Loucy (cell line): ENCODE data around the gene SEMA6A.

Source experiments
- H2AFZ ChIP-seq: fragments of 200-600 bp; sonication (generic); 2 replicates; pipeline ENCODE4 v1.6.0; 2016; ENCODE audit warnings: antibody characterized with exemption, mild to moderate bottlenecking, low read length, moderate library complexity
- H3F3A ChIP-seq: fragments of 200-600 bp; 2 replicates; pipeline ENCODE4 v1.6.0; 2016; ENCODE audit warnings: antibody characterized with exemption, low read depth, mild to moderate bottlenecking
- H3K27me3 ChIP-seq: fragments of 200-600 bp; sonication (generic); 2 replicates; pipeline ENCODE4 v1.6.1; 2014; ENCODE audit warnings: low read length, mild to moderate bottlenecking; ENCODE audit not compliant: insufficient read depth, poor library complexity, severe bottlenecking
- H3K36me3 ChIP-seq: fragments of 200-600 bp; sonication (generic); 2 replicates; pipeline ENCODE4 v1.6.1; 2016; ENCODE audit warnings: low read length; ENCODE audit not compliant: insufficient read depth
- H3K4me1 ChIP-seq: fragments of 200-600 bp; sonication (generic); 2 replicates; pipeline ENCODE4 v1.5.1; 2014; ENCODE audit warnings: low read length, mild to moderate bottlenecking; ENCODE audit not compliant: insufficient read depth, poor library complexity, severe bottlenecking
- H3K4me2 ChIP-seq: fragments of 200-600 bp; sonication (generic); 2 replicates; pipeline ENCODE4 v1.6.0; 2014; ENCODE audit warnings: antibody characterized with exemption, low read length, low read depth, mild to moderate bottlenecking; ENCODE audit not compliant: poor library complexity, severe bottlenecking
- H3K4me3 ChIP-seq: fragments of 200-600 bp; sonication (generic); 2 replicates; pipeline ENCODE4 v1.5.1; 2014; ENCODE audit warnings: low read length, mild to moderate bottlenecking, mixed read lengths; ENCODE audit not compliant: poor library complexity, severe bottlenecking
- H3K79me2 ChIP-seq: fragments of 200-600 bp; sonication (generic); 2 replicates; pipeline ENCODE4 v1.6.1; 2014; ENCODE audit warnings: low read length; ENCODE audit not compliant: insufficient read depth
- H3K9ac ChIP-seq: fragments of 200-600 bp; sonication (generic); 2 replicates; pipeline ENCODE4 v1.6.0; 2014; ENCODE audit warnings: mild to moderate bottlenecking, low read depth, low read length, moderate library complexity; ENCODE audit not compliant: poor library complexity, severe bottlenecking
- H3K9me2 ChIP-seq: fragments of 200-600 bp; sonication (generic); replicated peaks from 2 replicates; pipeline ENCODE4 v1.6.1; 2016; ENCODE audit warnings: low read depth, low read length, mixed read lengths
- H3K9me3 ChIP-seq: fragments of 200-600 bp; sonication (generic); 2 replicates; pipeline ENCODE4 v1.6.1; 2014; ENCODE audit warnings: mild to moderate bottlenecking, antibody characterized with exemption, low read length, low read depth; ENCODE audit not compliant: insufficient read depth
- H4K20me1 ChIP-seq: fragments of 200-600 bp; sonication (generic); 2 replicates; pipeline ENCODE4 v1.6.0; 2014; ENCODE audit warnings: antibody characterized with exemption, low read length, mild to moderate bottlenecking; ENCODE audit not compliant: insufficient read depth, poor library complexity, severe bottlenecking
- EZH2phosphoT487 ChIP-seq: fragments of 200-600 bp; IDR thresholded peaks from 2 replicates; pipeline ENCODE4 v1.6.1; 2018; ENCODE audit warnings: antibody characterized with exemption, mild to moderate bottlenecking, moderate library complexity, borderline replicate concordance
- TF ChIP-seq, protein P1 (sequence below): fragments of 200-600 bp; sonication (generic); conservative IDR thresholded peaks from 2 replicates; pipeline ENCODE4 v1.5.1; 2014; ENCODE audit warnings: mild to moderate bottlenecking, antibody characterized with exemption, low read length

SEMA6A gene

DNA sequence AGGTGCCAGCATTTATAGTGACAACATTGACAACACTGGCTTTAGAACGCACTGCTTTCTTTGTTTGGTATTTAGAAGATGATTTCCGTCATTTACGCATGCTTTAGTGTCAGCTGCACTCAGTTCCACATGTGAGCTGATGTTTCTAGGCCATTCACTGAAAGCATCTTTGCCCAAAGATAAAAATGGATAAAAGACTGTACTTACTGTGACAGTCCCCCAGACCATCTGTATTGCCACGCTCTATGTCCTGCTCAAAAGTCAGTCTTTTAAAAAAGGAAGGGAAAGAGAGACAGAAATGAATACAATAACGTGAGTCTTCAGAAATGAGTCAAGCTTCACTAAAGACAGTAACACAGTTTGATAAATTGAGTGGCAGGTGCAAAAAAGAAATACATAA is 99.3 kb downstream of the SEMA6A start:
- no peaks in the 10 kb centered on the region for H3K9me2 ChIP-seq
- H2AFZ ChIP-seq: no peak overlapping the region
- no peak overlapping the region for H3K4me3 ChIP-seq
- no peaks in the 10 kb centered on the region for H3K79me2 ChIP-seq
- no peaks in the 10 kb centered on the region for H3F3A ChIP-seq
- TF ChIP-seq, protein P1, sequence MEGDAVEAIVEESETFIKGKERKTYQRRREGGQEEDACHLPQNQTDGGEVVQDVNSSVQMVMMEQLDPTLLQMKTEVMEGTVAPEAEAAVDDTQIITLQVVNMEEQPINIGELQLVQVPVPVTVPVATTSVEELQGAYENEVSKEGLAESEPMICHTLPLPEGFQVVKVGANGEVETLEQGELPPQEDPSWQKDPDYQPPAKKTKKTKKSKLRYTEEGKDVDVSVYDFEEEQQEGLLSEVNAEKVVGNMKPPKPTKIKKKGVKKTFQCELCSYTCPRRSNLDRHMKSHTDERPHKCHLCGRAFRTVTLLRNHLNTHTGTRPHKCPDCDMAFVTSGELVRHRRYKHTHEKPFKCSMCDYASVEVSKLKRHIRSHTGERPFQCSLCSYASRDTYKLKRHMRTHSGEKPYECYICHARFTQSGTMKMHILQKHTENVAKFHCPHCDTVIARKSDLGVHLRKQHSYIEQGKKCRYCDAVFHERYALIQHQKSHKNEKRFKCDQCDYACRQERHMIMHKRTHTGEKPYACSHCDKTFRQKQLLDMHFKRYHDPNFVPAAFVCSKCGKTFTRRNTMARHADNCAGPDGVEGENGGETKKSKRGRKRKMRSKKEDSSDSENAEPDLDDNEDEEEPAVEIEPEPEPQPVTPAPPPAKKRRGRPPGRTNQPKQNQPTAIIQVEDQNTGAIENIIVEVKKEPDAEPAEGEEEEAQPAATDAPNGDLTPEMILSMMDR: no peak
- TF ChIP-seq EZH2phosphoT487: no peak
- H3K36me3 ChIP-seq: no peaks in the 10 kb centered on the region
- H3K27me3 ChIP-seq: no peaks in the 10 kb centered on the region
- H3K4me2 ChIP-seq: no peak overlapping the region
- H3K4me1 ChIP-seq: no peaks in the 10 kb centered on the region
- no peak overlapping the region for H3K9ac ChIP-seq
- H3K9me3 ChIP-seq: no peaks in the 10 kb centered on the region
- no peaks in the 10 kb centered on the region for H4K20me1 ChIP-seq

DNA sequence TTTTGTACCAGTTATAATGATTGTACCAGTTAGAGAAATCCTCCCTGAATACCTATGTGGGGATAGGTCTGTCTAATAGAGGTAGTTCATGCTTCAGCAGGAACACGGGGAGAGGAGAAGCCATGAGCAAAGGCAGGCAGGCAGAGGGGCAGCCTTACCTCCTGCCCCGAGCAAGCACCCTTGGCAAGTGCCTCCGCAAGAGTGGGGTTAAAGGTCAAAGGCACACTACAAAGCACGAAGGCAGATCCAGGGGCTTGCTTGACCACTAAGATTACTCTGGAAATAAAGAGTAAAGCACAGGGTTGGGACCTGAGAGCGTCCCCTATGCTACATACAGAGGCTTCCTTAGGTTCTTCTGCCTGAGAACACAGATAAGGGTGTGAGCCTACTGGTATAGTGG is 100.9 kb downstream of the SEMA6A start:
- no peak for TF ChIP-seq EZH2phosphoT487
- TF ChIP-seq, protein P1: no peak
- no peak overlapping the region for H3K4me2 ChIP-seq

DNA sequence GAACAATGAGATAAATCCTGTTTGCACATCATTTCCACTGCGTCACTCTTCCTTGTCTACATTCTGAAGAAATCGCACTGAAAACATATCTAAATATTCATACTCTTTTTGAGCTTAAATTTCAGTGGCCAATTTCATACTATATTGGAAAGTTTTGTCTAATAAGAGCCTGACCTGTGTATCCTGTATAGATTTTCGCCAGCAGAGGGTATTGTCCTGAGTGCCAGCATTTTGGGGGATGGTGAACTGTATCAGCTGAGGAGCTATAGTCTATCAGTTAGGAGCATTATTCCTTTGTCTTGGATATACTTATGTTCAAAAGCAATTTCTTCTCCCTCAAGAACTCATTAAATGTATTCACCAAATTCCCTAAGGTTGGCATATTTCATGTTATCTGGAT is 102.3 kb downstream of the SEMA6A start:
- Histone ChIP-seq H3K4me2 (no peak overlapping the region), H3K9ac (no peak overlapping the region), H3K79me2 (no peaks in the 10 kb centered on the region), H3F3A (no peaks in the 10 kb centered on the region), H3K9me2 (no peaks in the 10 kb centered on the region), H3K36me3 (no peaks in the 10 kb centered on the region), H3K9me3 (no peaks in the 10 kb centered on the region), H2AFZ (no peak overlapping the region), H4K20me1 (no peaks in the 10 kb centered on the region), H3K4me3 (no peak overlapping the region), H3K4me1 (no peaks in the 10 kb centered on the region), H3K27me3 (no peaks in the 10 kb centered on the region)
- no peak for TF ChIP-seq EZH2phosphoT487
- TF ChIP-seq, protein P1: no peak

More for the DNA sequence above, 100.9 kb downstream of the SEMA6A start:
- no peaks in the 10 kb centered on the region for H3K27me3 ChIP-seq
- H3K9me2 ChIP-seq: no peaks in the 10 kb centered on the region
- no peaks in the 10 kb centered on the region for H4K20me1 ChIP-seq
- H3K36me3 ChIP-seq: no peaks in the 10 kb centered on the region
- no peaks in the 10 kb centered on the region for H3K79me2 ChIP-seq
- no peaks in the 10 kb centered on the region for H3F3A ChIP-seq
- no peaks in the 10 kb centered on the region for H3K4me1 ChIP-seq
- H3K4me3 ChIP-seq: no peak overlapping the region
- no peak overlapping the region for H2AFZ ChIP-seq
- H3K9me3 ChIP-seq: no peaks in the 10 kb centered on the region
- no peak overlapping the region for H3K9ac ChIP-seq
